ENCODE measurements around the gene RESP18. TPM values are rescaled to one million over a fixed set of nuclear protein-coding genes. Genes with fewer than 3 reads are reported as not detected.

The RESP18 gene
- total RNA-seq, 2 donors from 2014 or later: not detected

- H3K27me3 ChIP-seq (replicated peaks; ENCODE audit: insufficient read depth): no peaks in the 10 kb centered on the region
- intact Hi-C loops (cut with DNase I): no loop called here
- WGBS: 9% methylated on average over 3 of the region's 3 CpGs
- H3K9me3 ChIP-seq: no peaks in the 10 kb centered on the region
- H3K27ac ChIP-seq: peak overlapping the region; percentile 8 to 55
- no peak overlapping the region for H3K4me3 ChIP-seq
- DNase-seq (ENCODE audit: low spot score): peak; percentile 37
- no peaks in the 10 kb centered on the region for H3K4me1 ChIP-seq (replicated peaks)
- peak; percentile 36 for TF ChIP-seq POLR2AphosphoS5 (IDR thresholded peaks at IDR 0.05)
- no peak for TF ChIP-seq POLR2A (IDR thresholded peaks at IDR 0.05)
- TF ChIP-seq CTCF (IDR thresholded peaks at IDR 0.05): no peak
- H3K36me3 ChIP-seq: peaks cover 0 to under 1% of the 10 kb centered on the region in 2 donors
These were observed 36.2 kb upstream of the RESP18 start for GRCh38 chr2:219368690-219369191.

GRCh38 chr2:219362524-219363164 is 30.1 kb upstream of the RESP18 start:
- no peak overlapping the region for H3K27ac ChIP-seq
- WGBS: 42% methylated on average over 3 of the region's 3 CpGs
- peaks cover 11% of the 10 kb centered on the region for H3K27me3 ChIP-seq (replicated peaks; ENCODE audit: insufficient read depth)
- H3K36me3 ChIP-seq: no peaks in the 10 kb centered on the region
- intact Hi-C loops (cut with DNase I): no loop called here
- H3K4me1 ChIP-seq (replicated peaks): no peaks in the 10 kb centered on the region
- TF ChIP-seq POLR2A (IDR thresholded peaks at IDR 0.05): no peak
- no peak overlapping the region for H3K4me3 ChIP-seq
- DNase-seq (ENCODE audit: low spot score): no peak
- no peaks in the 10 kb centered on the region for H3K9me3 ChIP-seq

GRCh38 chr2:219362072-219362471 is 29.5 kb upstream of the RESP18 start:
- TF ChIP-seq POLR2AphosphoS5 (IDR thresholded peaks at IDR 0.05) (no peak), CTCF (IDR thresholded peaks at IDR 0.05) (no peak), POLR2A (IDR thresholded peaks at IDR 0.05) (no peak)
- intact Hi-C loops (cut with DNase I): no loop called here
- Histone ChIP-seq H3K9me3 (no peaks in the 10 kb centered on the region), H3K36me3 (no peaks in the 10 kb centered on the region), H3K27me3 (replicated peaks; ENCODE audit: insufficient read depth) (peaks cover 11% of the 10 kb centered on the region), H3K4me3 (no peak overlapping the region), H3K4me1 (replicated peaks) (no peaks in the 10 kb centered on the region), H3K27ac (no peak overlapping the region)
- 93% methylated on average over 5 of the region's 5 CpGs for WGBS
- no peak for DNase-seq (ENCODE audit: low spot score)

- WGBS: 3% methylated on average over 57 of the region's 66 CpGs
- no peak for DNase-seq (ENCODE audit: low spot score)
- H3K27ac ChIP-seq: no peak overlapping the region
- TF ChIP-seq POLR2AphosphoS5 (IDR thresholded peaks at IDR 0.05): no peak
- no peaks in the 10 kb centered on the region for H3K9me3 ChIP-seq
- H3K4me3 ChIP-seq: no peak overlapping the region
- intact Hi-C loops (cut with DNase I): no loop called here
- peaks cover 11% of the 10 kb centered on the region for H3K27me3 ChIP-seq (replicated peaks; ENCODE audit: insufficient read depth)
- no peaks in the 10 kb centered on the region for H3K4me1 ChIP-seq (replicated peaks)
- H3K36me3 ChIP-seq: no peaks in the 10 kb centered on the region
These were observed 25.9 kb upstream of the RESP18 start for GRCh38 chr2:219358170-219359075.

GRCh38 chr2:219356834-219357233 is 24.3 kb upstream of the RESP18 start:
- no peak for DNase-seq (ENCODE audit: low spot score)
- Histone ChIP-seq H3K9me3 (no peaks in the 10 kb centered on the region), H3K27me3 (replicated peaks; ENCODE audit: insufficient read depth) (peaks cover 11% of the 10 kb centered on the region), H3K36me3 (no peaks in the 10 kb centered on the region), H3K4me3 (no peak overlapping the region), H3K4me1 (replicated peaks) (no peaks in the 10 kb centered on the region), H3K27ac (no peak overlapping the region)
- WGBS: 88% methylated on average over 1 of the region's 1 CpG
- intact Hi-C loops (cut with DNase I): no loop called here
- TF ChIP-seq POLR2A (IDR thresholded peaks at IDR 0.05): no peak
- TF ChIP-seq CTCF (IDR thresholded peaks at IDR 0.05): no peak
- no peak for TF ChIP-seq POLR2AphosphoS5 (IDR thresholded peaks at IDR 0.05)
